Activated CD4-positive, alpha-beta T cell treated with anti-CD3 and anti-CD28 coated beads, Interleukin-2, amount 10 ng/mL, durations not matched to agents 24 days and 14 days (primary cell): ENCODE data around the gene HFM1. TPM values are rescaled to one million over a fixed set of nuclear protein-coding genes. Genes with fewer than 3 reads are reported as not detected.
"Not testable (repeated sequence)": the region's sequence is repeated elsewhere in the genome, so short reads cannot be mapped to it uniquely, and the experiment has no call there.

Experiments
- DNase-seq: peaks from one replicate; pipeline ENCODE4 v3.0.0; 2022
- H3K27ac Mint-ChIP-seq: one replicate; pipeline ENCODE4 v1.8.0; 2022; ENCODE audit warnings: mild to moderate bottlenecking, mixed read lengths
- H3K27me3 Mint-ChIP-seq: one replicate; pipeline ENCODE4 v1.8.0; 2022; ENCODE audit warnings: mixed read lengths
- H3K36me3 Mint-ChIP-seq: one replicate; pipeline ENCODE4 v1.8.0; 2022; ENCODE audit warnings: low read depth, mild to moderate bottlenecking, mixed read lengths
- H3K4me1 Mint-ChIP-seq: one replicate; pipeline ENCODE4 v1.8.0; 2021; ENCODE audit warnings: mixed read lengths
- H3K4me3 Mint-ChIP-seq: one replicate; pipeline ENCODE4 v1.8.0; 2022; ENCODE audit warnings: mild to moderate bottlenecking, moderate library complexity, mixed read lengths
- H3K9me3 Mint-ChIP-seq: one replicate; pipeline ENCODE4 v1.8.0; 2021; ENCODE audit warnings: mixed read lengths
- intact Hi-C: fragments of 100-400 bp; cut with micrococcal nuclease; formaldehyde crosslinking; loops from one replicate; pipeline ENCODE4 v1.15.1; 2023
- total RNA-seq: library from RNA; stranded (reverse); gene quantifications from 2 replicates; pipeline ENCODE4 v1.2.3, GENCODE V29; 2022

HFM1 gene
- total RNA-seq, 1 donor from 2014 or later: not detected

- no peaks in the 10 kb centered on the region for H3K9me3 Mint-ChIP-seq
- no peaks in the 10 kb centered on the region for H3K36me3 Mint-ChIP-seq
- no peak overlapping the region for H3K4me3 Mint-ChIP-seq
- H3K4me1 Mint-ChIP-seq: no peaks in the 10 kb centered on the region
- H3K27ac Mint-ChIP-seq: no peak overlapping the region
- H3K27me3 Mint-ChIP-seq: peaks cover 30% of the 10 kb centered on the region
- intact Hi-C loops: no loop called here
- DNase-seq: no peak
Observed at GRCh38 chr1:91398291-91398690, 6.3 kb downstream of the HFM1 start.

DNA sequence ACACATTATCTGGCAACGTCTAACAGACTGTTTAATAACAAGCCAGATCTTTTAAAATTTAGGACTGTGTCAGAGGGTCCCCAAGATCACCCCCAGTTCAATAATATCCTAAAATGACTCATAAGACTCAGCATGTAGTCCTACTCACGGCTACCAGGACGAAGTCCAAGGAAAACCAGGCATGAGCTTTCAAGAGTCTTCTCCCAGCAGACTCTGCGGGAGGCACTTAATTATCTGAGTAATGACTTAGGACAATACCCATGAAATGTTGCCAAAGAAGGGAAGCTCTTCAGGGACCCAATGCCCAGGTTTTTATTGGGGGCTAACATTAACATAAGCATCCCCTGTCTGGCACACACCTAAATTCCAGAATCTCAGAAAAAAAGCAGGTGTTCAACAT, 7.0 kb downstream of the HFM1 start:
- DNase-seq: no peak
- Mint-ChIP-seq H3K27me3 (peaks cover 26% of the 10 kb centered on the region), H3K9me3 (no peaks in the 10 kb centered on the region), H3K4me3 (no peak overlapping the region), H3K36me3 (no peaks in the 10 kb centered on the region), H3K4me1 (no peaks in the 10 kb centered on the region), H3K27ac (no peak overlapping the region)
- intact Hi-C loops: no loop called here

DNA sequence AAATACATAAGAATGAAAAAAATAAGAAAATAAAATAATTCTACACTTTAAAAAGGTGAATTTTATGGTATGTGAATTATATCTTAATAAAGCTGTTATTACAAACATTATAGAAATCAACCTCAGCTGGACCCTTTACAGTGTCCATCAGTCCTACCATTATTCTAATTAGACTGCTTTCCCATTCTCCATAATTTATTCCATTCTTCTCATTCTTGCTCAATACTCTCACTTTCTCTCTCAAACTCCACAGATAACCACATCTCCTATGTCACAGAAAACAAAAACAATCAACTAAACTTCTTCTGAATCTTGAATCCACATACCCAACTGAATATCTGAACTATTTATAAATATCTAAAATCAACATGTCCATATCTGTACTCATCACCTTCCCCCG, 11.6 kb downstream of the HFM1 start:
- DNase-seq: no peak
- Mint-ChIP-seq H3K36me3 (no peaks in the 10 kb centered on the region), H3K9me3 (no peaks in the 10 kb centered on the region), H3K4me3 (no peak overlapping the region), H3K4me1 (no peaks in the 10 kb centered on the region), H3K27me3 (peaks cover 10% of the 10 kb centered on the region), H3K27ac (no peak overlapping the region)
- intact Hi-C loops: no loop called here

GRCh38 chr1:91386109-91386508, 18.5 kb downstream of the HFM1 start:
- Mint-ChIP-seq H3K27ac (no peak overlapping the region), H3K4me3 (no peak overlapping the region), H3K36me3 (no peaks in the 10 kb centered on the region), H3K9me3 (no peaks in the 10 kb centered on the region), H3K4me1 (no peaks in the 10 kb centered on the region), H3K27me3 (peaks cover 25% of the 10 kb centered on the region)
- DNase-seq: no peak
- intact Hi-C loops: no loop called here

DNA sequence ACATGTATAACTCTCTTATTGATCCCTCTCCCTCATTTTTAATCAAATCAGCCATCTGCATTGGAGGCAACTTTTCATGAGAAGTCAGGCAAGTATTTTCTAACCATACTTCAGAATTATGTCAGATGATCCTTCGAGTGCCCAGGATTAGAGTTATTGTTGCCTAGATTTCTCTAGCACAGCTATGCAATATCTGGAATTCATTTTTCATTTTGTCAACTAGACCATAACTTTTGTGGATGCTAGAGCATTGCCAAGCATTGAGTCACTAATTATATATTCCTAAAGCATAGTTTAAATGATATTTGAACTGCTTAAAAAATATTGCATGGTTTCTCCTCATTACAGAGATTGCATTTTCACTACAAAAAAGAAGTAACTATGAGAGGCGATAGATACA, 21.2 kb downstream of the HFM1 start:
- no peaks in the 10 kb centered on the region for H3K9me3 Mint-ChIP-seq
- H3K27ac Mint-ChIP-seq: no peak overlapping the region
- H3K4me1 Mint-ChIP-seq: no peaks in the 10 kb centered on the region
- intact Hi-C loops: no loop called here
- no peaks in the 10 kb centered on the region for H3K36me3 Mint-ChIP-seq
- H3K4me3 Mint-ChIP-seq: no peak overlapping the region
- peaks cover 29% of the 10 kb centered on the region for H3K27me3 Mint-ChIP-seq
- DNase-seq: no peak

DNA sequence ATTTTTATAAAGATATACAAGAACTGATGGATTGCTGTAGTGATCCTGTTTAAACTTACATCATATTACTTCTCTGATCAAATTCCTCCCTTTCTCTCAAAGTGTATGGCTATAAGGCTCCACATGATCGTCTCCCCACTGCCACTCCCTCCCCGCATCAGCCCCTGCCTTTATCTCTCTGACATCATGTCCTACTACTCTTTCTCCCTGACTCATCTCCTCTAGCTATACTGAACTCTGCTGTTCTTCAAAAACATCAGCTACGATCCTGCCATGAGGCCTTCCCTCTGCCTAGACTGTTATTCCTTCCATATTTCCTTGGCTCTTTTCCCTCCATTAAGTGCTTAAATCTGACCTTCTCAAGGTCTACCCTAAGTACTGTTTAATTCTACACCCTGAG, 22.8 kb downstream of the HFM1 start:
- Mint-ChIP-seq H3K27ac (no peak overlapping the region), H3K4me3 (no peak overlapping the region), H3K9me3 (no peaks in the 10 kb centered on the region), H3K36me3 (no peaks in the 10 kb centered on the region), H3K4me1 (no peaks in the 10 kb centered on the region), H3K27me3 (peaks cover 35% of the 10 kb centered on the region)
- DNase-seq: no peak
- intact Hi-C loops: no loop called here

DNA sequence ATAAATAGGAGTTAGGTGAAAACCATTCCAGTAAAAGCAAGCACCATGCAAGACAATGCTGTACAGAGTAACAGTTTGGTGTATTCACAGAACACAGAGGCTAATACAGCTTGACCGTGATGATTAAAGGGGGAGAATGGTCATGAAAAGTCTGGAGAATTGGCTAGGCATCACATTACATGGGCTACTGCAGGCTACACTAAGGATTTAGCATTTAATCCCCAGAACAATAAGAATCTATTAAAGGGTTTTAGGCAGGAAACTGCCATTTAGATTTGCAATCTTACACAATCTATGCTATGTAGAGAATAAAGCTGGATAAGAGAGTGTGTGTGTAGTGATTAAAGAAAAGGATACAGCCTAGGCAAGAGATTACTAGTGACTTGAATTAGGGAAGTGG, 30.6 kb downstream of the HFM1 start:
- Mint-ChIP-seq H3K27ac (no peak overlapping the region), H3K4me3 (no peak overlapping the region), H3K36me3 (no peaks in the 10 kb centered on the region), H3K27me3 (peaks cover 10% of the 10 kb centered on the region), H3K9me3 (no peaks in the 10 kb centered on the region), H3K4me1 (no peaks in the 10 kb centered on the region)
- no peak for DNase-seq
- intact Hi-C loops: no loop called here

GRCh38 chr1:91372230-91372629, 32.4 kb downstream of the HFM1 start:
- H3K4me1 Mint-ChIP-seq, intact Hi-C loops, H3K4me3 Mint-ChIP-seq, H3K27me3 Mint-ChIP-seq, DNase-seq, H3K9me3 Mint-ChIP-seq, H3K27ac Mint-ChIP-seq, H3K36me3 Mint-ChIP-seq: not testable (repeated sequence)

GRCh38 chr1:91349524-91349923, 55.1 kb downstream of the HFM1 start:
- Mint-ChIP-seq H3K36me3 (peaks cover 1% of the 10 kb centered on the region), H3K9me3 (peaks cover 9% of the 10 kb centered on the region), H3K4me3 (no peak overlapping the region), H3K27me3 (peaks cover 5% of the 10 kb centered on the region), H3K27ac (no peak overlapping the region), H3K4me1 (no peaks in the 10 kb centered on the region)
- no peak for DNase-seq
- intact Hi-C loops: no loop called here

GRCh38 chr1:91346824-91347223, 57.8 kb downstream of the HFM1 start:
- H3K4me1 Mint-ChIP-seq: no peaks in the 10 kb centered on the region
- H3K4me3 Mint-ChIP-seq: no peak overlapping the region
- no peak for DNase-seq
- no peaks in the 10 kb centered on the region for H3K36me3 Mint-ChIP-seq
- peaks cover 9% of the 10 kb centered on the region for H3K27me3 Mint-ChIP-seq
- no peak overlapping the region for H3K27ac Mint-ChIP-seq
- H3K9me3 Mint-ChIP-seq: no peaks in the 10 kb centered on the region
- intact Hi-C loops: no loop called here

GRCh38 chr1:91345395-91346005, 59.1 kb downstream of the HFM1 start:
- no peaks in the 10 kb centered on the region for H3K4me1 Mint-ChIP-seq
- H3K27me3 Mint-ChIP-seq: peaks cover 19% of the 10 kb centered on the region
- DNase-seq: no peak
- intact Hi-C loops: no loop called here
- no peaks in the 10 kb centered on the region for H3K36me3 Mint-ChIP-seq
- no peaks in the 10 kb centered on the region for H3K9me3 Mint-ChIP-seq
- no peak overlapping the region for H3K27ac Mint-ChIP-seq
- no peak overlapping the region for H3K4me3 Mint-ChIP-seq

DNA sequence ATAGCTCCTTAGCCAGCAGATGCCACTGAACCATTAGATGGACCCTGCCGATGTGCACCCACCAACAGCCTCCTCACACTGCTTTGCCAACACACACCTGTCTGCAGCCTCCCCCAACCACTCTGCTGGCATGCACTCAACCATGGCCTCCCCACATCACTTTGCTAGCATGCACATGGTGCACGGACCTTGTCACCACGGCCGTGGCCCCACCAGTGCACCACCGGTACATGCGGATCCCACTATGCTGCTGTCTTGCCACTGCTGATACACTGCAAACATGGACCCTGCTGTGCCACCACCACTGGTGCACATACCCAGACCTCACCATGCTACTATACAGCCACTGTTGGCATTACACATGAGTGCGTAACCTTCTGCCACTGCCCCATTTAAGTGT, 66.1 kb downstream of the HFM1 start:
- Mint-ChIP-seq H3K4me1 (no peaks in the 10 kb centered on the region), H3K27ac (no peak overlapping the region), H3K36me3 (no peaks in the 10 kb centered on the region), H3K9me3 (peaks cover 4% of the 10 kb centered on the region), H3K27me3 (peaks cover 19% of the 10 kb centered on the region), H3K4me3 (no peak overlapping the region)
- intact Hi-C loops: no loop called here
- no peak for DNase-seq

GRCh38 chr1:91335603-91336002, 69.0 kb downstream of the HFM1 start:
- H3K27me3 Mint-ChIP-seq: peaks cover 4% of the 10 kb centered on the region
- intact Hi-C loops: no loop called here
- peaks cover 7% of the 10 kb centered on the region for H3K9me3 Mint-ChIP-seq
- DNase-seq: no peak
- no peaks in the 10 kb centered on the region for H3K4me1 Mint-ChIP-seq
- no peak overlapping the region for H3K27ac Mint-ChIP-seq
- H3K4me3 Mint-ChIP-seq: no peak overlapping the region
- H3K36me3 Mint-ChIP-seq: no peaks in the 10 kb centered on the region

DNA sequence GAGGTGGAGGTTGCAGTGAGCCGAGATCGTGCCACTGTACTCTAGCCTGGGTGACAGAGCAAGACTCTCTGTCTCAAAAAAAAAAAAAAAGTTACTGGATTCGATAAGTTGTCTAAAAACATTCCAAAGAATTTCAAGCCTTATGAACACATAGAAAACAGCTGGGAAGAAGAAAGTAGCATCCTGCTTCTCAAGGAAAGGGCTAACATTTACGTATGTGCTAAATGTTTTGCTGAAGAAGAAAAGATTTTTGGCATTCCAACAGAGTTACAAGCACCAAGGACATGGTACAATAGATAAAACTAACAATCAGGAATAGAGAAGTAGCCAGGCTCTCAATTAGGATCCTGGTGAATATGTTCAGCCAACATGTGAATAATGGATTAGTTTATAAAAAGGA, 69.8 kb downstream of the HFM1 start:
- Mint-ChIP-seq H3K27me3 (peaks cover 6% of the 10 kb centered on the region), H3K36me3 (no peaks in the 10 kb centered on the region), H3K4me3 (no peak overlapping the region), H3K27ac (no peak overlapping the region), H3K9me3 (peaks cover 10% of the 10 kb centered on the region), H3K4me1 (no peaks in the 10 kb centered on the region)
- intact Hi-C loops: no loop called here
- no peak for DNase-seq

DNA sequence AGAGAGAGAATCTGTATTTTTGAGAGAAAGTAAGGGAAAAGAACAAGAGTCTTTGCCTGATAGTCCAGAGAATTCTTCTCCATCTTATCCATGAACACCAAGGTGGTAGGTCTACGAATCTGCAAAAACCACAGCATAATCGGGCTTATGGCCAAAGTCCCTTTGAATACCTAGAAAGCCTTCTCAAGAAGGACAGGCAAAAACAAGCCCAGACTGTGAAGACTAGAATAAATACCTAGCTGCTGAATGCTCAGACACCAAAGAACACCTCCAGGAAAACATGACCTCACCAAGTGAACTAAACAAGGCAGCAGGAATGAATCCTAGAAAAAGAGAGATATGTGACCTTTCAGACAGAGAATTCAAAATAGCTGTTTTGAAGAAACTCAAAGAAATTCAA, 79.2 kb downstream of the HFM1 start:
- Mint-ChIP-seq H3K36me3 (no peaks in the 10 kb centered on the region), H3K4me3 (no peak overlapping the region), H3K27me3 (peaks cover 16% of the 10 kb centered on the region), H3K9me3 (peaks cover 2% of the 10 kb centered on the region), H3K27ac (no peak overlapping the region), H3K4me1 (no peaks in the 10 kb centered on the region)
- no peak for DNase-seq
- intact Hi-C loops: no loop called here
